COLO668 (cell line): ENCODE data around the gene EVC.
"Not testable (repeated sequence)": the region's sequence is repeated elsewhere in the genome, so short reads cannot be mapped to it uniquely, and the experiment has no call there.

Experiments used
- DNase-seq: peaks from one replicate; lab custom pipeline; 2025; ENCODE audit not compliant: unreplicated experiment; lab: John Stamatoyannopoulos, UW

EVC gene

GRCh38 chr4:5809216-5809776 lies 98.3 kb downstream of the EVC start:
- DNase-seq = no peak

- DNase-seq = no peak
Observed at GRCh38 chr4:5810151-5810550, 99.2 kb downstream of the EVC start.

- DNase-seq = no peak
Observed at GRCh38 chr4:5810770-5811430, 99.9 kb downstream of the EVC start.

GRCh38 chr4:5812057-5812456 lies 101.1 kb downstream of the EVC start:
- not testable (repeated sequence) for DNase-seq

GRCh38 chr4:5812506-5813229 lies 101.7 kb downstream of the EVC start:
- DNase-seq = peak; percentile 27

- no peak for DNase-seq
Observed at GRCh38 chr4:5813882-5814255, 102.9 kb downstream of the EVC start.

GRCh38 chr4:5814421-5814820 lies 103.4 kb downstream of the EVC start:
- no peak for DNase-seq

GRCh38 chr4:5815641-5816040 lies 104.6 kb downstream of the EVC start:
- no peak for DNase-seq

GRCh38 chr4:5816101-5816500 lies 105.1 kb downstream of the EVC start:
- DNase-seq = no peak

- no peak for DNase-seq
Observed at GRCh38 chr4:5816851-5817375, 105.9 kb downstream of the EVC start.

- DNase-seq = peak; percentile 40
Observed at GRCh38 chr4:5821665-5822358, 110.8 kb downstream of the EVC start.

GRCh38 chr4:5822619-5823018 lies 111.6 kb downstream of the EVC start:
- DNase-seq = no peak

GRCh38 chr4:5823542-5824211 lies 112.7 kb downstream of the EVC start:
- DNase-seq = no peak

GRCh38 chr4:5824227-5824626 lies 113.2 kb downstream of the EVC start:
- no peak for DNase-seq

GRCh38 chr4:5824635-5825034 lies 113.6 kb downstream of the EVC start:
- peak; percentile 24 for DNase-seq

GRCh38 chr4:5825321-5826041 lies 114.5 kb downstream of the EVC start:
- DNase-seq = no peak

- DNase-seq = no peak
Observed at GRCh38 chr4:5826437-5827107, 115.6 kb downstream of the EVC start.

GRCh38 chr4:5827108-5828004 lies 116.4 kb downstream of the EVC start:
- no peak for DNase-seq

- no peak for DNase-seq
Observed at GRCh38 chr4:5828005-5828391, 117.0 kb downstream of the EVC start.
